GM13976 (cell line): ENCODE results near the gene CC2D2B.

ENCODE experiments used
- DNase-seq: peaks from one replicate; pipeline ENCODE4 v3.0.0; 2012; ENCODE audit warnings: low spot score
- CTCF ChIP-seq: IDR thresholded peaks from 2 replicates; pipeline ENCODE4 v1.5.1; 2012; ENCODE audit warnings: borderline replicate concordance, mild to moderate bottlenecking; ENCODE audit not compliant: insufficient read depth; ENCODE audit errors: extremely low read depth, missing control alignments, control extremely low read depth
- in situ Hi-C: fragments of 300-500 bp; cut with MboI; formaldehyde crosslinking; loops from one replicate; pipeline ENCODE4 v1.12.0; 2022; ENCODE audit warnings: low sequenced_read_pairs, mixed read lengths, inconsistent platforms; ENCODE audit not compliant: unreplicated experiment

The CC2D2B gene, protein sequence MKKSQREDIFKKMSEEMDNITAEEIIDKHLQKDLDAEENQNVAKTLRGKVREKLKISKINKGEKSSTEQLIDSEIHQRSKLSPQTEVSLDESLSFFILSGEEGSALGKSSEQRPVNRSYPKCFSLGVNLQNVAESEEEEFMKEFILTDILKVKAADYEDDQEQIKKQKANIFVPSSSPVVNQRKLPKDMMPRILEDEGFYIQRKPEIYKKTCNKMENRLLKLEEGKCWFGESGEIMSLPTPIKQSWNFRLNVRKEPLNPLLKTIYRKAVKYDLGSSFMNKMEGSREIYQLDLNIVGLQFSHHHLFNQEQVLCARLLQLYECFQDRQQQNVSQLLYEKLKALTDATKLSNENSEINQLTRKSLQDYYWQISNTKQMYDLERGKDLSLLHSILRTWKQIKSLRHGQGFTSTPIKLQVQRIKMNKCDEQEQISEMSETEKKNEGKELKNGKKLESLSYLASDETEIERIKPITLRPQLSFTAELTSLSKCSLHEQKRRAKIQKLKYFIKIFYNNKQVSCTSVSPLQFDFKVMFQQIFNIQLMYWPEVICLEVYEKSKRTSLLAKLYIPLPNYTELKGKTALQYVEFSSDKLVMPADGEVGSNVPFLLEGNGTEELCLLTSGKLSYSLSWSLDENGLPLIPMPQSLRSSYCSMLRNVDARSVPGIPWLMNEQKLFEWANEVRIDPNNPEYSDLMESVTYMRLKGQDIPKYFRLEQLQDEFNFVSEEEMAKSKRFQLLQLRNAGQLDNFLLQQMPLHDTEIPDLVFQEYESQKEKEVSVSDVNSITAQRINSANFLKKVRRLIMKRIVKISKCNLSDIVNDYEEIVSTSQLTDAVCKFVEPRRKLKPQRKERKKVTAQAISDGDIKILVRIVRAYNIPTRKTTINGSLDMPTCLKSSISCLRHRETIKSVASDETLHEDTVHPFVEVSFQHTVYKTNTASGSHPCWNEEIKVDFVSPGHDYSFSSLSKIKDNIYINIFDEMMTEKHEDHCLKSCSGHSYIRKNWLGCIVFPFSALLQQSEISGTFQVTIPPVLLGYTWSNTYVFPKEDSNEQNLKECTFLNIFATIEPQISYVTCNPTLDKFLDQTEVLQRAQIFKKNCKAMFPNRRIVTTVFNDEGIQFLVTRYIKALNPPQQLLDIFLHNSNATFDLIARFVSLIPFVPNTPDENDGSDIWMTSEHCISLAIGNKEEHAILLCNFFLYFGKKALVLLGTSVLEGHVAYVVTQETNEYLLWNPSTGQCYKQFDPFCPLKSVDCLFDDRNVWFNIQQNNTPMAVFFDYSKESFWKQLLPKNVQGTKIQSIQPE (N-terminal part only)

GRCh38 chr10:95907456-95908253 lies at the start of gene CC2D2B:
TSS of gene CC2D2B (plus strand) at chr10:95907975. CDS start at chr10:95911324, 3,349 bp downstream.
- DNase-seq = peak; percentile 84
- TF ChIP-seq CTCF = no peak
- in situ Hi-C loops = no loop called here

- no peak for TF ChIP-seq CTCF
- no peak for DNase-seq
- in situ Hi-C loops = no loop called here
These were observed 47.4 kb upstream of the CC2D2B start for GRCh38 chr10:95860166-95860940.

- DNase-seq = no peak
- in situ Hi-C loops = no loop called here
- TF ChIP-seq CTCF = no peak
These were observed 46.4 kb upstream of the CC2D2B start for GRCh38 chr10:95861386-95861785.

GRCh38 chr10:95864906-95865813 lies 42.6 kb upstream of the CC2D2B start:
- peak; percentile 57 for TF ChIP-seq CTCF
- peak; percentile 65 for DNase-seq
- in situ Hi-C loops = no loop called here

- TF ChIP-seq CTCF = no peak
- DNase-seq = no peak
- in situ Hi-C loops = no loop called here
These were observed 41.8 kb upstream of the CC2D2B start for GRCh38 chr10:95865814-95866466.
